Stimulated activated CD8-positive, alpha-beta memory T cell treated with anti-CD3 and anti-CD28 coated beads, Interleukin-2, amount 100 ng/mL, for 48 hours (primary cell): Measurements from ENCODE around the gene STK4.
A peak's percentile ranks its signal among the peaks of the same experiment; 100 is the strongest.

Experiments used
- DNase-seq, 2 donors: peaks; one replicate each; pipeline ENCODE4 v3.0.0-alpha.2; 2020; ENCODE audit warnings: low read depth in 2 of 2

Gene STK4

DNA sequence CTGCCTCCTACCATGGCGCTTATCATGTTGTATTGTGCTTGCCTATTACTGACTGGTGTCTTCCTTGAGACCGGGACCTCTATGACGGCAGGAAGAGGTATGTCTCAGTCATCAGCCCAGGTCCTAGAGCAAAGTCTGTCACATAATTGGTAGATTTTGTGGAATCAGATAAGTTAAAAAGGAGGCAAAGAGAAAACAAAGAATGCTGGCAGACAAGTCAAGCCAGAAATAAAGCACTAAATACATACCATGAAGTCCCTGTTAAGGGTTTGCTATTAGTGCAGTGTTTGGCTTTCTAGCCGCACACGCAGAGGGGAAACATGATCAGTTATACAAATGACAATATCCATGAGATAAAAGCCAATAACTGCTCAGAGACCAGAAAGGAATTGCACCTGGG is 12.1 kb upstream of the STK4 start:
- DNase-seq = no peak

DNA sequence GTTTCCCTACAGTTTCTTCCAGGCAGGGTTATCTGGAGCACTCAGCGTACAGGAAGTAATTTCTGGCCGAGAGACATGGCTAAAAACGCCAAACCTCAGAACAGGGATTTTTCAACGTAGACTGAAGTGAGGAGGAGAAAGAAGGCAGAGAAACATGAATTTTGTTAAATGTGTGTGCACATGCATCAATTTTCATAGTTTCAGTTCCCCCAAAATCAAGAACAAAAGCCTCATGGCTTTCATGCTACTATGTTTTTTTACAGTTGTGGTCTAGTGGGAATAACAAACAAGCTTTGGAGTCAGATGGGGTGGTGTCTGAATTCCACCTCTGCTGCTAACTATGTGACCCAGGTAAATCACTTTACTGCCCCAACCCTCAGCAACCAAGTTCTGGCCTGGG is 11.0 kb upstream of the STK4 start:
- no peak for DNase-seq

DNA sequence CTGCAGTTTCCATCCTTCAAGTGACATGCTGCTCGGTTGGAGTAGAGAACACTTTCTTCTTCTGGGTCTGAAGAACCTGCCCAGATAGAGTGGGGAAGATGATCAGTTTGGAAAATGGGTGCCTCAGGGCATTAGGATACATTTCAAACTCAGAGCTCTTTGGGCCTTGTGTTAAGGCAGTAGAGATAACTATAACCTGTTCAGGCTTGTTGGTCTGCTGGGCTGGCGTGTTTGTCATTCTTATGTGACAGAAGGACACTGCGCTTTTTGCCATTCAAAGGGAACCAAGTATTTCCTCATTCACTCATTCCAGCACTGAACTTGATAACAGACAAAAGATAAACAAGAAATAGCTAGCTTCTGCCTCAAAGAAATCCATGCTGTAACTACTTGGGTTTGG is 9.9 kb upstream of the STK4 start:
- no peak for DNase-seq

DNA sequence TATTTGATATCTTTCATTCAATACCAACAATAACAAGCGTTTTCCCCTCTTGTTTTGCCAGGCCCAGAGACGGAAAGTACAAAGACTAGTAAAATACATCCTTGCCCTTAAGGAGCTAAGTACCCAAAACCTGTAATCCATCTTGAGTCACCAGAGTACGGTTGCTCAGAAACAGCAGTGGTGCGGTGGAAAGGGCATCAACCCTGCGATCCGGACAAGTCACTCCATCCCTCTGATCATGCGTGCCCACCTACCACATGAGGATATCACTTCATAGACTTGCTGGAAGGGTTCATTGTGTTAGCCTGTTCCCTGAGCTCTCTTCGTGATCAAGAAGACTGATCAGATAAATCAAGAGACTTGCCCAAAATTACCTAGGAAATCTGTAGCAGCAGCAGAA is 8.0 kb upstream of the STK4 start:
- DNase-seq = no peak

DNA sequence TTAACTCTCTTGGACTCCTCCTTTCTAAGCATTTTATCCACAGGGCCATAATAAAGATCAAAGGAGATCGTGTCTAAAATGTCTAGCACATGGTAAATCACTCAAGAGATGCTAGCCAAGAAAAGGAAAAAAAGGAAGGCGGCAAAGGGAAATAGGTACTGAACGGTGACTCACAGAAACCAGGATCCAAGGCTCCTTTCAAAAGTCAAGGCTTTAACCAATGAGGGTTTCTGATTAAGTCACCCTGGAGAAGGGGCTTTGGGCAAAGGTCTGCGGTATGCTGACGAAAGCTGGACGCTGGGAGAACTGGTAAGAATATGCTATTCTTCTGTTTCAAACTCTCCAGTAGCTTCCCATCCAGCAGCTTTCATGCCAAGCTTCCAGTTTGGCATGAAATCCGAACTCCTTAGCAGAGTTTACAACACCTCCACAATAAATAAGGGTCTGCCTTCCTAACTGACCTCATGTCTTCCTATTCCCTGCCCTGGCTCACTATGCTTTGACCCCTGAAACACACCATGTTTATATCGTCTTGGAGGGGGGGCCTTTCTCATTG is 7.2 kb upstream of the STK4 start:
- no peak for DNase-seq

DNA sequence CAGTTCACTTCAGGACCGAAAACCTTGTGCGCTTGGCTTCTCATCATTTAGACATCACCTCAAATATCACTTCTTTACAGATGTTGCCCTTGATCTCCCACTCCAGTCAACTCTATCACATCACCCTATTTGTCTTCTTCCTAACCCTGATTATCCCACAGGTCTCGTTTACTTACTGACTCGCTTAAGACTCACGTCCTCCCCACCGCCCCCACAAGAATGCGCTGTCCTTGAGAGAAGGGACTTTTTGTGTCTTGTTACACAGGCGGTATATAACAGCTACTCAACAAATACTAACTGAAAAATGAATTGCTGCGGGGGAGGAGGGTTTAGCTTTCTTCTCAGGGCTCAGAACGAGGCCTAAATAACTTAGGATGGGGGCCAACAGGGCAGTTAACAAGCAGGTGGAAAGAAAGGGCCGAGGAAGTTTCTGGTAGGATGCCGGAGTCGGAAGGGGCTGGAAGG is 6.6 kb upstream of the STK4 start:
- peak; percentile 40 to 59 for DNase-seq

DNA sequence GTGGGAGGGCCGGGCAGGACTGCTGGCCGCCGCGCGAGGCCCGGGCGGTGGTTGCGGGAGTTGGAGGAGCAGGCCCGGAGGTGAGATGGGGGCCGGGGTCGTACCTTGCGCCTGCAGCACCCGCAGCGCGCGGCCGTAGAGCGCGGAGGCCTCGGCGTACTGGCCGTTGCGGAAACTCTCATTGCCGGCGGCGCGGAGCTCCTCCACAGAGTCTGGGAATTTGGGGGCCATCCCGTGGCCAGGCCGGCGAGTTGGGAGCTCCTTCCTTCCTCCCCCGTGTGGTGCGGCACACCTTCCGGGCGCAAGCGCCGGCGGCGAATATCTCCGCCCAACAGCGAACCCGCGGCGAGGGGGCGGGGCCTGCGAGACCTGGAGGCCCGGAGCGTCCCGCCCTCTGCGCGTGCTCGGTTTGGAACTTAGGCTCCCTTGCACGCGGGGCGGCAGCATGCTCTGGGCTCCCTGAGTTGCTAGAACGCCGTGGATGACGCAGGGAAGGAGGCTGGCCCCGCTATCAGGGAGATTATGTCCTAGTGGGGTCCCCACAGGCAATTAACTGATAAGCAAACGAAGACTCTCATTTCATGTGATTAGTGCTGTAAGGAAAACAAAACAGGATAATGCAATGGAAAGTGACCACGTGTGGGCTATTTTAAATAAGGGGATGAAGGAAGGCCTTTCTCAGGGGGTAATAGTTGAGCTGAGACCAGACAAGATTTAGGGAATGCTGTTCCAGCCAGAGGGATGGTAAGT is 6.0 kb upstream of the STK4 start, which contains the start of gene TOMM34:
TOMM34 (minus strand) TSS at position 295 of the 750 bp plus-strand sequence; CDS start at position 231, 64 bp downstream.
- peak; percentile 95 to 99 for DNase-seq

DNA sequence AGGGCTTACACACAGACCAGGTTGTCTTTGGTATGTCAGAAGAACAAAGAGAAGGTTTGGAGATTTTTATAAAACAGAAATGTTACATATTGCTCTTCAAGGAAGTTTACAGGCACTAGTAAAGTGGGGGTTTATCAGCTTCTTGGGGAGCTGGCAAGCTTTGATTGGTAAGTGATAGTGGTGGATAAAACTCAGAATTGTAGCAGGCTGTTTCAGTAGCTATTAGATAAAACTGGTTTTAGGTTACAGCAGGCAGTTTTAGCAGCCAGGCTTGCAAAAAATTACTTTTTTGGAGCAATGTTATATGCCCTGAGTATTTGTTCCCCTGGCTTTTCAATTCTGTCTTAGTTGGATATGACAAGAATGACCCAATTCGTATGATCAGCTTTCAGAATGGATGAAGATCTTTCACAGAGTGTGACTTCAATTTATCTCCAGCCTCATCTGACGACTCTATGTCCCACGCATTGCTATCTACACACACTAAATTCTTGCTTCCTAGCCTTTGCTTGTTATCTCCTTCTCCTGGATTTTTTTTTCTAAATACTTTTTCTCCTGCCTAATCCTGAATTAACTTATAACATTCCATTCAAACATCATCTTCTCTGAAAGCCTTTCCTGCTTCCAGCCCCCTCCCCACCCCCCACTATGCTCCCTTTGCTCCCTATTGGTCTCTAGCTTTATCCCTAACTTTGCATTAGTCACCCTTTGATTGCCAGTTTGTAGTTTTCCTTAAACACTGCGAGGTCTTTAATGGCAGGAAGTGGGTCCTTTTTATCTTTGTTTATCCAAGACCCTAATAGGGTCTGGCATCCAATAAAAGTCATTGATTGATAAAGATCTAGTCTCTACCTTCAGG is 5.1 kb upstream of the STK4 start:
- no peak for DNase-seq

DNA sequence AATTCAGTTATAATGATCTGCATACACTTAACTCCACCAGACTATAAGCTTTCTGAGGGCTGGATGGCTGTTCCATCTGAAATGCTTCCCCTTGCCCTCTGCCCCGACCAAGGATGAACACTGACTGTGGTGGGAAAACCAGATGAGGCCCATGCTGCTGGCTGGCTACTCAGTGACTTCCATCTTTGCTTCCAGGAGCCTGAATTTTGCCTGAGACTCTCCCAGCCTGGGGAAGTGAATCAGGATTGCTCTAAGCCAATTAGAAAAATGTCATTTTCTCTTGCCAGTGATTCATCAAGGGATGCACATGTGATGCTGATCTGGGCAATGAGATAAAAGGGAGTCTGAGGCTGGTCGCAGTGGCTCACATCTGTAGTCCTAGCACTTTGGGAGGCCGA is 4.4 kb upstream of the STK4 start:
- no peak for DNase-seq

DNA sequence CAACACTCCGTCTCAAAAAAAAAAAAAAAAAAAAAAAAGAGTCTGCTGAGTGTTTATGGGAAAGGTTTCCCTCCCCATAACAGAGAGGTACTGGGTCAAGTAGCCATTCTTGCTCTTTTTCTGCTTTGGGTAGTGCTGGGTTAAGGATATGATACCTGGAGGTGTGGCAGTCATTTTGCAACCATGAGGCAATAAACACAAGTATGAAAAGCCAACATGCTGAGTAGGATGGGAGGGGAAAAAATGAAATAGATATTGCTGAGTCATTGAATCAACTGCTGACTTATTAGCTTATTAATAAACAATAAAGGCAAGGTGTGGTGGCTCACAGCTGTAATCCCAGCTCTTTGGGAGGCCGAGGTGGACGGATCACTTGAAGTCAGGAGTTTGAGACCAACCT is 3.8 kb upstream of the STK4 start:
- DNase-seq = no peak

DNA sequence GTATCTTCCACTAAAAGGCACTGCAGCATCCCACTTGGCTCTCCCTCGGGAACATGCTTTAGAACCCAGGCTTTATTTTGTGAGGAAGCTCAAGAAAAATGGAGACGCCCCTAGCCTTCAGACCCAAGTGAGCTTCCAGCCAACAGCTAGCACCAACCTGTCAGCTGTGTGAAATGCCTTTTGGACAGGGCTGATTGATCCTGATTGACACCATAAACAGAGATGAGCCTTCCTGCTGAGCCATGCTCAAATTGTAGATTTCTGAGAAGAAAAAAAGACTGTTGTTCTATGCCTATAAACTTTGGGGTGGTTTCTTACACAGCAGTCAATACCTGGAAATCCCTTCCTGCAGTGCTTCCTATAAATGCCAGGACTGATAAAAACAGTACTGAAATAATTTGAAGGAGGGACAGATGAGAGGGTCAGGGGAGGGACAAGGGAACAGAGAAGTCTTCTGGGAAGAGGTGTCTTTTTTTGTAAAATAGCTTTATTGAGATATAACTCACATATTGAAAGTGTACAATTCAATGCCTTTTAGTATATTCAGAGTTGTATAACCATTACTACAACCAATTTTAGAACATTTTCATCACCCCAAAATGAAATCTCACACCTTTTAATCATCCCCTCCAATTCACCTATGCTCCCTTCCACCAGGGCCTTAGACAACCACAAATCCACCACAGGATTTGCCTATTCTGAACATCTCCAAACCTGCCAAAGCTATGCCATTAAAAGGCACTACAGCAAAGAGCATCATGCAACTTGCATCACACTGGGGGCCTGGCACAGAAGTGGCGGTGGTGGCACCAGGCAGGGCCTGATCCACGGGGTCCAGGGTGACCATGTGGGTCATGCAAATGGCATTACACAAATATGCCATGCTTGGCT is 2.7 kb upstream of the STK4 start:
- no peak for DNase-seq

DNA sequence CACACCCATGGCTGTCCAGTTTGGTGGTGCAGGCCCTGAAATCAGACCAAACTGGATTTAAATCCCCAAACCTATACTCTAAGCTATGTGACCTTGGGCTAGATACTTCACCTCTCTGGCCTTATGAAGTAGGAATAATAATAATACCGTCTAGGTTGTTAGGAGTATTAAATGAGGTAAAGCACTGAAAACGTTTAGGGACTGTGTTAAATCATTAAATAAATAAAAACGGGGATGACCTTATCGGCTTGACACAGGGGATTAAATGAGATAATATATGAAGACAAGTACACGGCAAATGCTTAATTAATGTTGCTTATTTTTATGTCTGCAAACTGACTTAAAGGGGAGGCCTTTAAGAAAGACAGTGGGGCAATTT is 672 bp upstream of the STK4 start:
- no peak for DNase-seq

DNA sequence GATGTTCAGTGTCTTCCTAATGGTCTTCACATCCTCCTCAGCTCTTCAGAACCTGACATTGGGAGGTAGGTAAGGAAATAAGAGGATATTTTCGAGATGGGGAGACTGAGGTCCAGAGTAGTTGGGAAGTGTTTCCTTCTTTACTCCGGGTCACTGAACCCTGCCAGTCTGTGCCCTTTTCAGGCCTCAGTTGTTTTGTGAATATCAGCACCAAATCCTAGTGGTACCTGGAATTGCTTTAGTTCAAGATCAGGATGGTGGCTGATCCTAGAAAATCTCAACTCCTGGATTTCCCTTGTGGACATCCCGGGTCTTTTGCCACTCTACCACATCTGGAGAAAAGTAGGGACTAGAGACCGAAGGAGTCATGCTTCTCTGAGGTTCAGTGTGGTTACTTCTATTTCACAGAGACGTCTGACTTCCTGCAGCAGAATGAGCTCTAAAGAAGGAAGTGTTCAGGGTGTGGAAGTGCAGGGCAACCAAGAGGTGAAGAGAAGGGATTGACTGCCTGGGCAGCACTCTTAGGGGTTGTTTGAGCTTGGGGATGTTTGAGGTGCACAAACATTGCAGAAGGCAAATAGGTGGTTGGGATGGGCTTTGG is 995 bp downstream of the STK4 start:
- DNase-seq = no peak

DNA sequence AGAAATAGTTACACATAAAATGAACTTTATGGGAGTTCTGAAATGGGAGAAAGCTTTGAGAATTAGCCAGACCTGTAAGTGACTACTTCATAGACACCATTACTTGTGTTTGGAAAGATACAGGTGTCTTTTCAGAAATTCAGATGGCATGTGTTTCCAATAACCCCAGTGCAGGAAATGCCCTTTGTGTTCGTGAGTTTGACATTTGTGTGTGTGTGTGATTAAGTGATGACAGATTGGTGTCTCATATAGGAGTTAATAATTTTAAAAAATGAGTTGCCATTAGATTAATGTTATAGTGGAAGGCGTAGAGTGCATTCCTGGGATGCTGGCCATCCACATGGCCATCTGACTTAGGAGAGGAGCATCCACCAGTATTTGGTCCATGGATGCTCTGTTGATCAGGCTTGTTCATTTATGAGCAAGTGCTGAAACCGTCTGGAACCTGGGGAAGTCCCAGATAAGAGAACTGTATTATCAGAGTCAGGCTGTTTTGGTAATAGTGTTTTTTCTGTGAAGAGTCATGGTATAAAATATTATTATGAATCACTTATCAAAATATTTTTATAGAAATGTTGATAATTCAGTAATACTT is 3.1 kb downstream of the STK4 start:
- no peak for DNase-seq

DNA sequence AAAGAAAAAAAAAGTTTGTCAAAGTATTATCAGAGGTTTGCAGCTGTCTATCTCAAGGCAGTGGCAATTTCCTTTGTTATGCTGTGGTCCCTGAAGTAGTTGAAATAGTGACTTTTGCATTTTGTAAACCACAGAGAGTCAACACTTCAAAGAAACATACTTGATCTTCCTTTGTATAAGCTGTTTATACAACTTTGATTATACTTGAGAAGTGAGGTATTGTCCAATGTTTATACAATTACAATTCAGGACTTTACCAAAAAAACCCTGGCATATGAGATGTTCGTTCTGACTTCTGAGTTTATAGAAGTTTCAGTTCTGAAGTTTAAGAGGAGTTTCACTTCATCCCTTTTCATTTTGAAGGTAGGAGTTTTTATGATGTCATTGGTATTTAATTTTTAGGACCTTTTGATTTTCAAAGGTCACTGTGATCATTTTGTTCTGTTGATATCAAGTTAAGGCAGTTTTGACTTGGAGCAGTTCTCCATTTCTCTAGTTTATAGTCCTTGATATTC is 4.0 kb downstream of the STK4 start:
- no peak for DNase-seq

DNA sequence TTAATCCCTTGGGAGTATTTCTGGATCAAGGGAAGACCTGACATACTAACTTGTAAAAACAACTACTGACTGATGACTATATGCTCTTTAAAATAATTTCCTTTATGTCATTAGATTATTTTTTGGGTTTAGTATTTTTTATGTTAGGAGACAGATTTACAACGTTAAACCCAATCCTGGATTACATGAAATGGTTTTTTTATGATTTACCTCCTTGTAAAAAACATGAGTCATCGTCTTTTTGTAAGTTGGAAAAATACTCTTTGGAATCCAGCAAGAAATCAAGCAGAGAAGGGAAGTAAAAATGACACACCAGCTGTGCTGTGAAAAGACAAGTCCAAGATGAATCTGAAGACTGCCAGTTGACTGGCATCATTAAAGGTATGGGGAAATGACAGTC is 6.7 kb downstream of the STK4 start:
- DNase-seq = no peak

DNA sequence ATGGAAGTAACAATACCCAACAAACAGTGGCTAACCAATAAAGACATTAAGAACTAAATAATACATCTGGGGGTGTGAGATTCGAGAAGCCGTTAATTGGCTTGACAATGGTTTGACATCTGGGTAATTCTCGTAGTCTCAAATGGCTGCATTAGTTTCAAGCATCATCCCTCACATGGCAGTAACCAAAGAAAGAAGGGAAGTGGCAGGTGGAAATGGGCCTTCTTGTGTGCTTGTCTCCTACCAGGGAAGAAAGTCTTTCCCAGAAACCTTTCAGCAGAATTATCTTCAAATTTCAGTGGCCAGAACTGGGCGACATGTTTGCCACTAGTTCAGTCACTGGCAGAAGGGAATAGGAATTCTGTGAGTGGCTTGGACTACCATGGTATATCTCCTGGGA is 10.4 kb downstream of the STK4 start:
- no peak for DNase-seq

DNA sequence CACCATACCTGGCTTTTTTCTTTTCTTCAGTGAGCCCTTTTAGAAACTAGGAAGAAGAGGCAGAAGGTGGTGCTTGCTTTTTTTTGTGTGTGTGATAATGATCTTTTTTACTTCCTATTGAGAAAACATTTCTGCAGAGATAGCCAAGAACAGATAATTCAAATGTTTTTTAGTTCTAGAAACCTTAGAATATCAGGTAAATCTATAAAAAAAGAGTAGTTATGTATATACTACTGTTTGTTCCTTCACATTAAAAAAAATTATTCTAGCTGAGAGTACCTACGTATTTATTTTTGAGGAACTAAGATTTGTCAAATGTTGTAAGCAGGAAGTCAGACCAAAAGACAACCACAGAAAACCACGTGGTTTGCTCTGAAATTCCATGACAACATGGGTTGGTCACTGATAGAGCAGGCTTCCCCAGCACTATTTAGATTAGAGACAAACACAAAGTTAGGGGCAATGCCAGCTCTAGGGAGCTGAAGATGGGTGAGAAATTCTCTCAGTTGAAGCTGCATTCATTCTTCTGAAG is 12.8 kb downstream of the STK4 start:
- DNase-seq = peak in 1 of 2 donors; percentile 31

DNA sequence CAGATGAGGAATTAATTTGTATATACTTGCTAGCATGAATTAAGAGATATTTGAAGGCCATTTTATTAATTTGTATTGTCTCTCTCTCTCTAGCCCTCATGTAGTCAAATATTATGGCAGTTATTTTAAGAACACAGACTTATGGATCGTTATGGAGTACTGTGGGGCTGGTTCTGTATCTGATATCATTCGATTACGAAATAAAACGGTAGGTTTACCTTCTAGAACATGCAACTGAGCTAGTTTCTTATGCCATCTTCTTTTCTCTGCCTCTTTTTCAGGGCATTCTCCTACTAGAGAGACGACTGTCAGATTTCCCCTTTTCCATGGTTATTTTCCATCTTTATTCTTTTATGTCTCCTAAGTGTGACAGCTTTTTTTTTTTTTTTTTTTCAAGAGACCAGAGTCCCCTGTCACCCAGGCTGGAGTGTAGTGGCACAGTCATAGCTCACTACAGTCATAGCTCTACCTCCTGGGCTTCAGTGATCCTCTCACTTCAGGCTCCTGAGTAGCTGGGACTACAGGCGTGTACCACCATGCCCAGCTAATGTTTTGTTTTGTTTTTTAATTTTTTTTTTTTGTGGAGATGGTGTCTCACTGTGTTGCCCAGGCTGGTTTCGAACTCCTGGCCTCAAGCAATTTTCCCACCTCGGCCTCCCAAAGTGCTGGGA is 15.6 kb downstream of the STK4 start:
- DNase-seq = no peak
